Endothelial cell of umbilical vein (primary cell): ENCODE results near the gene SLC38A10.

ENCODE experiments used
- CTCF ChIP-seq, 2 donors: IDR thresholded peaks; 1 replicate in 1 of 2; 2 replicates in 1 of 2; pipeline ENCODE4 v1.5.1; 2011; ENCODE audit warnings: low read length in 2 of 2, mild to moderate bottlenecking in 2 of 2, moderate library complexity in 2 of 2, control low read depth in 1 of 2, inconsistent platforms in 1 of 2, low read depth in 1 of 2; ENCODE audit not compliant: insufficient read depth in 1 of 2; ENCODE audit errors: extremely low read depth in 1 of 2
- EZH2 ChIP-seq: IDR thresholded peaks from 2 replicates; pipeline ENCODE4 v1.6.1; 2012; ENCODE audit warnings: borderline replicate concordance, low read depth, mild to moderate bottlenecking, moderate library complexity, low read length, inconsistent platforms; ENCODE audit not compliant: severe bottlenecking
- FOS ChIP-seq: IDR thresholded peaks from 2 replicates; pipeline ENCODE4 v1.6.1; 2011; ENCODE audit warnings: mild to moderate bottlenecking, low read length, moderate library complexity, borderline replicate concordance; ENCODE audit not compliant: insufficient read depth
- GATA2 ChIP-seq: IDR thresholded peaks from 2 replicates; pipeline ENCODE4 v1.7.0; 2011; ENCODE audit warnings: low read depth, mild to moderate bottlenecking, moderate library complexity, mixed read lengths, low read length; ENCODE audit not compliant: insufficient read length, insufficient read depth
- JUN ChIP-seq: IDR thresholded peaks from 2 replicates; pipeline ENCODE4 v1.6.1; 2011; ENCODE audit warnings: borderline replicate concordance, low read depth; ENCODE audit not compliant: insufficient read length, insufficient read depth
- MAX ChIP-seq: IDR thresholded peaks from 2 replicates; pipeline ENCODE4 v1.6.1; 2011; ENCODE audit not compliant: insufficient read depth, insufficient read length
- MYC ChIP-seq: IDR thresholded peaks from one replicate; pipeline ENCODE4 v1.6.1; 2011; ENCODE audit warnings: mild to moderate bottlenecking, low read depth, low read length
- POLR2A ChIP-seq: IDR thresholded peaks from 2 replicates; pipeline ENCODE4 v1.6.1; 2012; ENCODE audit warnings: low read depth, mild to moderate bottlenecking, control low read depth, low read length
- POLR2AphosphoS5 ChIP-seq: IDR thresholded peaks from 2 replicates; pipeline ENCODE4 v1.6.1; 2012; ENCODE audit warnings: low read depth, mild to moderate bottlenecking, control low read depth, low read length, moderate library complexity; ENCODE audit not compliant: insufficient read depth

GRCh38 chr17:81218991-81219390 lies 76.1 kb downstream of the SLC38A10 start:
- TF ChIP-seq CTCF (IDR thresholded peaks at IDR 0.05; ENCODE audit: extremely low read depth in 1 of 2, insufficient read depth in 1 of 2, low read depth in 1 of 2, low read length in 2 of 2), result no peak
- no peak for TF ChIP-seq POLR2A
- no peak for TF ChIP-seq POLR2AphosphoS5
- TF ChIP-seq EZH2, result no peak
- TF ChIP-seq GATA2, result no peak
- TF ChIP-seq MAX, result no peak
- TF ChIP-seq MYC, result no peak
- TF ChIP-seq FOS, result no peak
- TF ChIP-seq JUN, result no peak
